HL-60 (cell line): ENCODE data around the gene HPD.

Experiments used
- POLR2AphosphoS5 ChIP-seq: IDR thresholded peaks from 2 replicates; pipeline ENCODE4 v1.6.1; 2012; ENCODE audit warnings: low read depth
- TF ChIP-seq, protein P1 (sequence below): IDR thresholded peaks from one replicate; pipeline ENCODE4 v1.5.1; 2011; ENCODE audit warnings: low read length, control low read depth, inconsistent platforms; ENCODE audit not compliant: insufficient read depth
- TF ChIP-seq, protein P2 (sequence below): IDR thresholded peaks from 2 replicates; pipeline ENCODE4 v1.6.1; 2012; ENCODE audit warnings: low read depth; ENCODE audit not compliant: insufficient replicate concordance

DNA sequence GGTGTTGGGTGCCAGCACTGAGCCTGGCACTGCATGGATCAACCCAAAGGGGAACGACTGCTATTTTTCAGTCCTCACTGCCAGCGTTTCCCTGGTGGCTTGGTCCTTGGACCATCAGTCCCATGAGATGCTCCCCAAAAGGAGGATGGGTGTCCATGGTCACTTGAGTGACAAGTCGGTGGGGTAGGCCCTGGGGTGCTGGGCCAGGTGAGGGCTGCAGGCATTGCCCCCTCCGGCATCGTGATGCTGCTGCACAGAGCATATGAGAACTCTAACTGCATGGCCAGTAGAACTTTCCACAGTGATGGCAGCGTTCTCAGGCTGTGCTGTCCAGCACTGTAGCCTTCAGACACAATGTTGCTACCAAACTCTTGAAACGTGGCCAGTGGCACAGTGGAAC is 38.6 kb downstream of the HPD start:
- TF ChIP-seq, protein P1, sequence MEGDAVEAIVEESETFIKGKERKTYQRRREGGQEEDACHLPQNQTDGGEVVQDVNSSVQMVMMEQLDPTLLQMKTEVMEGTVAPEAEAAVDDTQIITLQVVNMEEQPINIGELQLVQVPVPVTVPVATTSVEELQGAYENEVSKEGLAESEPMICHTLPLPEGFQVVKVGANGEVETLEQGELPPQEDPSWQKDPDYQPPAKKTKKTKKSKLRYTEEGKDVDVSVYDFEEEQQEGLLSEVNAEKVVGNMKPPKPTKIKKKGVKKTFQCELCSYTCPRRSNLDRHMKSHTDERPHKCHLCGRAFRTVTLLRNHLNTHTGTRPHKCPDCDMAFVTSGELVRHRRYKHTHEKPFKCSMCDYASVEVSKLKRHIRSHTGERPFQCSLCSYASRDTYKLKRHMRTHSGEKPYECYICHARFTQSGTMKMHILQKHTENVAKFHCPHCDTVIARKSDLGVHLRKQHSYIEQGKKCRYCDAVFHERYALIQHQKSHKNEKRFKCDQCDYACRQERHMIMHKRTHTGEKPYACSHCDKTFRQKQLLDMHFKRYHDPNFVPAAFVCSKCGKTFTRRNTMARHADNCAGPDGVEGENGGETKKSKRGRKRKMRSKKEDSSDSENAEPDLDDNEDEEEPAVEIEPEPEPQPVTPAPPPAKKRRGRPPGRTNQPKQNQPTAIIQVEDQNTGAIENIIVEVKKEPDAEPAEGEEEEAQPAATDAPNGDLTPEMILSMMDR = no peak
- no peak for TF ChIP-seq POLR2AphosphoS5
- TF ChIP-seq, protein P2, sequence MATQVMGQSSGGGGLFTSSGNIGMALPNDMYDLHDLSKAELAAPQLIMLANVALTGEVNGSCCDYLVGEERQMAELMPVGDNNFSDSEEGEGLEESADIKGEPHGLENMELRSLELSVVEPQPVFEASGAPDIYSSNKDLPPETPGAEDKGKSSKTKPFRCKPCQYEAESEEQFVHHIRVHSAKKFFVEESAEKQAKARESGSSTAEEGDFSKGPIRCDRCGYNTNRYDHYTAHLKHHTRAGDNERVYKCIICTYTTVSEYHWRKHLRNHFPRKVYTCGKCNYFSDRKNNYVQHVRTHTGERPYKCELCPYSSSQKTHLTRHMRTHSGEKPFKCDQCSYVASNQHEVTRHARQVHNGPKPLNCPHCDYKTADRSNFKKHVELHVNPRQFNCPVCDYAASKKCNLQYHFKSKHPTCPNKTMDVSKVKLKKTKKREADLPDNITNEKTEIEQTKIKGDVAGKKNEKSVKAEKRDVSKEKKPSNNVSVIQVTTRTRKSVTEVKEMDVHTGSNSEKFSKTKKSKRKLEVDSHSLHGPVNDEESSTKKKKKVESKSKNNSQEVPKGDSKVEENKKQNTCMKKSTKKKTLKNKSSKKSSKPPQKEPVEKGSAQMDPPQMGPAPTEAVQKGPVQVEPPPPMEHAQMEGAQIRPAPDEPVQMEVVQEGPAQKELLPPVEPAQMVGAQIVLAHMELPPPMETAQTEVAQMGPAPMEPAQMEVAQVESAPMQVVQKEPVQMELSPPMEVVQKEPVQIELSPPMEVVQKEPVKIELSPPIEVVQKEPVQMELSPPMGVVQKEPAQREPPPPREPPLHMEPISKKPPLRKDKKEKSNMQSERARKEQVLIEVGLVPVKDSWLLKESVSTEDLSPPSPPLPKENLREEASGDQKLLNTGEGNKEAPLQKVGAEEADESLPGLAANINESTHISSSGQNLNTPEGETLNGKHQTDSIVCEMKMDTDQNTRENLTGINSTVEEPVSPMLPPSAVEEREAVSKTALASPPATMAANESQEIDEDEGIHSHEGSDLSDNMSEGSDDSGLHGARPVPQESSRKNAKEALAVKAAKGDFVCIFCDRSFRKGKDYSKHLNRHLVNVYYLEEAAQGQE = no peak
